GM13977 (cell line): ENCODE results near the gene SKP1.

ENCODE experiments used
- DNase-seq: peaks from one replicate; pipeline ENCODE4 v3.0.0; 2012; ENCODE audit warnings: low spot score
- in situ Hi-C: fragments of 300-500 bp; cut with MboI; formaldehyde crosslinking; loops from one replicate; pipeline ENCODE4 v1.12.0; 2022; ENCODE audit warnings: low sequenced_read_pairs, low pct_unique_long_range_greater_than_20kb, mixed read lengths, inconsistent platforms; ENCODE audit not compliant: unreplicated experiment
- TF ChIP-seq, protein P1 (sequence below): IDR thresholded peaks from 2 replicates; pipeline ENCODE4 v1.5.1; 2012; ENCODE audit warnings: mild to moderate bottlenecking, control low read depth; ENCODE audit not compliant: insufficient read depth; ENCODE audit errors: extremely low read depth, missing control alignments

The SKP1 gene

DNA sequence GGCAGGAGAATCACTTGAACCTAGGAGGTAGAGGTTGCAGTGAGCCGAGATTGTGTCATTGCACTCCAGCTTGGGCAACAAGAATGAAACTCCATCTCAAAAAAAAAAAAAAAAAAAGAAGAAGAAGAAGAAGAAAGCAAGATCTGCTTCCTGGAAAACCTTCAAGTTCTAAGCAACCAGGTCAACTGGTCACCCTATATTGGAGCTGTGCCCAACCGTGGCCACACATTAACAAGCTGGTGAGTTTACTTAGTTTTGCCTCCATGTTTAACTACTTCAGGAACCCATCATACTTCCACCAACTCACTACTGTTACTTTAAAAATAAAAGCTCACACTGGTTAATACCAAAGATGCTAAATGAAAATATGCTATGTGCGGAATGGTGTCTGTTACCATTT lies 12.3 kb upstream of the SKP1 start:
- TF ChIP-seq, protein P1, sequence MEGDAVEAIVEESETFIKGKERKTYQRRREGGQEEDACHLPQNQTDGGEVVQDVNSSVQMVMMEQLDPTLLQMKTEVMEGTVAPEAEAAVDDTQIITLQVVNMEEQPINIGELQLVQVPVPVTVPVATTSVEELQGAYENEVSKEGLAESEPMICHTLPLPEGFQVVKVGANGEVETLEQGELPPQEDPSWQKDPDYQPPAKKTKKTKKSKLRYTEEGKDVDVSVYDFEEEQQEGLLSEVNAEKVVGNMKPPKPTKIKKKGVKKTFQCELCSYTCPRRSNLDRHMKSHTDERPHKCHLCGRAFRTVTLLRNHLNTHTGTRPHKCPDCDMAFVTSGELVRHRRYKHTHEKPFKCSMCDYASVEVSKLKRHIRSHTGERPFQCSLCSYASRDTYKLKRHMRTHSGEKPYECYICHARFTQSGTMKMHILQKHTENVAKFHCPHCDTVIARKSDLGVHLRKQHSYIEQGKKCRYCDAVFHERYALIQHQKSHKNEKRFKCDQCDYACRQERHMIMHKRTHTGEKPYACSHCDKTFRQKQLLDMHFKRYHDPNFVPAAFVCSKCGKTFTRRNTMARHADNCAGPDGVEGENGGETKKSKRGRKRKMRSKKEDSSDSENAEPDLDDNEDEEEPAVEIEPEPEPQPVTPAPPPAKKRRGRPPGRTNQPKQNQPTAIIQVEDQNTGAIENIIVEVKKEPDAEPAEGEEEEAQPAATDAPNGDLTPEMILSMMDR: no peak
- no peak for DNase-seq
- in situ Hi-C loops: loop anchor here (5.0 to 10.0 kb wide), 2 partner anchors 98 to 396 kb away; no protein-coding TSS in a partner anchor

- in situ Hi-C loops: loop anchor here (5.0 to 10.0 kb wide), 2 partner anchors 99 to 397 kb away; no protein-coding TSS in a partner anchor
- TF ChIP-seq, protein P1: no peak
- no peak for DNase-seq
These were observed 11.3 kb upstream of the SKP1 start for GRCh38 chr5:134188092-134188491.

DNA sequence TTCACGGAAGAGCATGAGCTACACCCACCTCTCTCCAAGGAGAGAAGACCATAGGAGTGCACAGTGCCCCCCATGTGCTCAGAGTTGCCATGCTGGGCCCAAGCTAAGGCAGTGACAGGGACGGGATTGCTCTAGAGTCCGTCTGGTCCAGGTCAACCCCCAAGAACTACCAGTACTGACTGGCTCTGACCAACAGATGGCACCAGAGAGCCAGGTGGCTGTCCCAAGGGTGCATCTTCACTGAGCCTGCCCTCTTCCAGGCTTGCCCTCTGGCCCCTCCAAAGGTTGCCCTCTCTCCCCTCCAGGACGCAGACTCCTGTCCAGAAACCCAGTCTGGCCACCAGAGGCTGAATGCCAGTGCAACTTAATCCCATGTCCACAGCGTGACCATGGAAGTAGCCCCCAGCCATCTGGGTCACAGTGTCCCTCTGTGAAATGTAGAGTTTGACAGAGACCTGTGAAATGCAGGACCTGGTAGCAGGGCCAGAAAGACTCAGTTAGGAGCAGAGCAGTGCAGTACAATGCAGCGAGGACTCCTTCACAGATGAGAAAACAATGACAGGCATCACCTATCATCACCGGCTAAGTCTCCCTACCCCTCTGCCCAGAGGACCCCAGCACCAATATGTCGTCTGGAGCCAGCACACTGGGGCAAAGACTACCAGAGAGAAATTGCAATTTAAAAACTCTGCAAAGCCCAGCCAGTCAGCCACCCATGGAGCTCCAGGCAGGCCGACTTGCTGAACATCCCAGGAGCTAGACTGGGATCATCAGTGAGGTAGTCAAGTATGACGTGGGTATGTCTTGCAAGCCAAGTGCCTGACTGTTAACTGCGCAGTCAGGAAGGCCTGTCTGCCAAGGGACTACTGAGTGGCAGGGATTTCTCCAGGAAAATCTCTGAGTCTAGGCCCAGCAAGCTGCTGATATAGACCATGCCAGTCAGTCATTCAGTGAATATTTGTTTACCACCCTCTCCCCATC lies 7.7 kb upstream of the SKP1 start:
- TF ChIP-seq, protein P1: peak; percentile 95
- peak; percentile 79 for DNase-seq
- in situ Hi-C loops: loop anchor here (5.0 to 10.0 kb wide), 2 partner anchors 103 to 400 kb away; no protein-coding TSS in a partner anchor

DNA sequence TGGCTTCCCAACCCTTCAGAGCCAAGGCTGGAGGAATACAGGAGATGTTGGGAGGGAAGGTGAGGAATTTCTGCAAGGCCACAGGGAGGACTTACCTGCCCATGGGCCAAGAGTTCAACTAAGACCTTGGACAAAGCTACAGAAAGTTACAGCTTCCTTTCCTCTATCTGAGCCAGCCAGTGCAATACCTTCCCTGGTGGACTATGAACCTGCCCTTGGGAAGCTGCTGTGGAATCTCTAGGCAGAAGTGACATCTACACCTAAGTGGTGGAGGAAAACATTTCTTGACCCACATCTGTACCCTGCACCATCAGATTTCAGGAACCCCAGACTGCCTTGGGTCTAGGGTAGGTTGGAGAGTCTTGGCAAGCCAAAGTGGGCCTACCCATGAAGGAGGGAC lies 6.7 kb upstream of the SKP1 start:
- TF ChIP-seq, protein P1: no peak
- in situ Hi-C loops: loop anchor here (10.0 kb wide), 1 partner anchor 401 kb away; no protein-coding TSS in a partner anchor
- DNase-seq: no peak

DNA sequence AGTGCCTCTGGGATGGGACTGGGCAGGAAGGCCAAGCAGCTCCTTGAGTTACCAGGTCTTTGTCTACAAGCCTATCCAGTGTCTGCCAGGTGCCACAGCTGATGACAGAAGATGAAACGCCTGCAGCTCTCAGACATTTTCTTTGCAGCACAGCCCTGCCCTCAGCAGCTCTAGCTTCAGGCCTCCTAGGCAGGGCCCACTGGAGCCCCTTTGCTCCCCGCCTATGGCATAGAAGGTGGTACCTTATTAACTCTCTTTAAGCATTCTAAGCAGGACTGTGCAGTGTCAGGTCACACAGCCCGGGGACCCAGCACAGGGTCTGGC lies 1.3 kb upstream of the SKP1 start:
- in situ Hi-C loops: no loop called here

DNA sequence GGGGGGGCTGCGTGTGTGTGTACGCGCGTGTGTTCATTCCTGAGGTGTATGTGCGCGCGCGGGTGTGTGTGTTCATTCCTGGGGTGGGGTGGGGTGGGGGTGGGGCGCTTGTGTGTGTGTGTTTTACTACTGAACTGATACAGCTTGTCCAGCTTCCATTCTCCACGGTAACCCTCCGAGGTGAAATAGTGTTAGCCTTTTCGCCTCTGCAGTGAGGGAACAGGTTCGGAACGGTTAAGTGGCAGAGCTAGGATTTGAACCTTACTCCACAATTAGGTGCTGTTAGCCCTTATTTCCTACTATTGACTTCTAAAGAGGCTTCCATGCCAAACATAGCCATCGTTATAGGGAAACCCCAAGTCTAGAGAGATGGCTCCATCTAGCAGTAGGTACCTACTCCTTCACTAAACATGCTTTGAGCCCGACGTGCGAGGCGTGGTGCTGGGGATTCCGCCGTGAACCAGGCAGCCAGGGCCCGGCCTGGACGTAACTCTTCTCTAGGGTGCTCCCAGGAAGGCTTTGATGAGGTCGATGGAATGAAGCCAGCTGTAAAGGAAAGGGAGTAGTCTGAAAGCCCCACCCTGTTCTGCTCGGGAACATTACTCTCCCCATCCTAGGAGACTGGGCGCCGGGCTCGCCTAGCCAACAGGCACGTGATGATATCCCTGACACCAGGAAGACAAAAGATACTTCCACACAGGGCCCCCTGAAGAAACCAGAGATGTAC lies 782 bp upstream of the SKP1 start:
- in situ Hi-C loops: no loop called here
- peak; percentile 12 for DNase-seq
- TF ChIP-seq, protein P1: no peak

More for the DNA sequence above, 1.3 kb upstream of the SKP1 start:
- TF ChIP-seq, protein P1: no peak
- no peak for DNase-seq
